GM06990 (cell line): ENCODE results near the gene CIRBP.
"Not testable (repeated sequence)": the region's sequence is repeated elsewhere in the genome, so short reads cannot be mapped to it uniquely, and the experiment has no call there.

Source experiments
- DNase-seq: peaks from one replicate; pipeline ENCODE4 v3.0.0-alpha.2; 2011; ENCODE audit not compliant: insufficient read length; ENCODE audit errors: extremely low read depth
- H3K27me3 ChIP-seq: replicated peaks from 2 replicates; pipeline ENCODE4 v1.6.0; 2011; ENCODE audit warnings: low read length; ENCODE audit not compliant: control insufficient read depth, insufficient read depth
- H3K36me3 ChIP-seq: 2 replicates; pipeline ENCODE4 v1.5.1; 2011; ENCODE audit warnings: low read length; ENCODE audit not compliant: control insufficient read depth, insufficient read depth
- H3K4me3 ChIP-seq: replicated peaks from 2 replicates; pipeline ENCODE4 v1.5.1; 2011; ENCODE audit warnings: low read depth, mild to moderate bottlenecking, control low read depth, low read length
- CTCF ChIP-seq: IDR thresholded peaks from 2 replicates; pipeline ENCODE4 v1.5.1; 2011; ENCODE audit warnings: low read length, control low read depth, mild to moderate bottlenecking, inconsistent platforms; ENCODE audit not compliant: insufficient read depth, poor library complexity, severe bottlenecking

The CIRBP gene

GRCh38 chr19:1241417-1242095 lies 27.6 kb upstream of the CIRBP start, which contains the start of gene ATP5F1D:
TSS of gene ATP5F1D (plus strand) at chr19:1241751. CDS start at chr19:1241851, 100 bp downstream.
- Histone ChIP-seq H3K36me3 (peaks cover 2% of the 10 kb centered on the region), H3K4me3 (peak within 1 kb of the TSS; percentile 88), H3K27me3 (no peaks in the 10 kb centered on the region)
- peak; percentile 96 for DNase-seq
- no peak for TF ChIP-seq CTCF

- DNase-seq = peak; percentile 79
- Histone ChIP-seq H3K4me3 (peak overlapping the region; percentile 54), H3K36me3 (peaks cover 2% of the 10 kb centered on the region), H3K27me3 (no peaks in the 10 kb centered on the region)
- peak; percentile 98 for TF ChIP-seq CTCF
Observed at GRCh38 chr19:1243768-1244692, 25.1 kb upstream of the CIRBP start.

GRCh38 chr19:1244693-1245451 lies 24.3 kb upstream of the CIRBP start:
- TF ChIP-seq CTCF = no peak
- no peak for DNase-seq
- peak overlapping the region; percentile 54 for H3K4me3 ChIP-seq
- H3K27me3 ChIP-seq = no peaks in the 10 kb centered on the region
- H3K36me3 ChIP-seq = peaks cover 2% of the 10 kb centered on the region

- Histone ChIP-seq H3K27me3 (no peaks in the 10 kb centered on the region), H3K4me3 (no peak overlapping the region), H3K36me3 (peaks cover 2% of the 10 kb centered on the region)
- DNase-seq = no peak
- no peak for TF ChIP-seq CTCF
Observed at GRCh38 chr19:1245494-1246264, 23.5 kb upstream of the CIRBP start.

DNA sequence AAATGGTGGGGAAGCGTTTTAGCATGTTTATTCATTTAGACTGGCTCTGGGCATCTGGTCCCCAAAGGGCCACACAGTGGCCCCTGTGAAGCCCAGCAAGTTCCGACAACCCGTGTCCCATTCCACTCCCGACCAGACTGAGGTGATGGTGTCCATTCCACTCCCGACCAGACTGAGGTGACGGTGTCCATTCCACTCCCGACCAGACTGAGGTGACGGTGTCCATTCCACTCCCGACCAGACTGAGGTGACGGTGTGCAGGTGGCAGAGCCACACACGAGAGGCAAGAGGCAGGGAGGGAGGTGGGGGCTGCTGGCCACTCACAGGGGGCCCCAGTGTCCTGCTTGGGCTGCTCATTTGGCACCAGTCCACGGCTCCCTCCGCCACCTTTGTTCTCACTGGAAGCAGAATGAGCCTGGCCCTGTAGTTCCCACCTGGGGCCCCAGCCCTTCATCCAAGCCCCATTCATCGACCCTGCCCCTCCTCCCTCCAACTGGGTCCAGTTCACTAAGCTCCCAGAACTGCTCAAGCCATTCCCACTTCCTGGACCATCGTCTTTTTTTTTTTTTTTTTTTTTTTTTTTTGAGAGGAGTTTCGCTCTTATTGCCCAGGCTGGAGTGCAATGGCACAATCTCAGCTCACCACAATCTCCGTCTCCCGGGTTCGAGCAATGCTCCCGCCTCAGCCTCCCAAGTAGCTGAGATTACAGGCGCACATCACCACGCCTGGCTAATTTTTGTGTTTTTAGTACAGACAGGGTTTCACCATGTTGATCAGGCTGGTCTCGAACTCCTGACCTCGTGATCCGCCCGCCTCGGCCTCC lies 22.7 kb upstream of the CIRBP start:
- DNase-seq, H3K4me3 ChIP-seq, H3K36me3 ChIP-seq, H3K27me3 ChIP-seq: not testable (repeated sequence)
